Tibial nerve (tissue), 4 donors: Measurements from ENCODE around the gene TKTL1.
A peak's percentile ranks its signal among the peaks of the same experiment; 100 is the strongest.

ENCODE experiments used
- CTCF ChIP-seq, 5 experiments: fragments of 200-600 bp in 3 of 5; fragments of 450-650 bp in 2 of 5; sonication (generic) in 3 of 5; IDR thresholded peaks; one replicate each; pipeline ENCODE4 v1.5.1; 2016 to 2019; ENCODE audit warnings: antibody characterized with exemption in 5 of 5, mild to moderate bottlenecking in 3 of 5, moderate library complexity in 2 of 5
- EP300 ChIP-seq, 2 donors: sonication (generic); formaldehyde crosslinking; IDR thresholded peaks; one replicate each; pipeline ENCODE4 v1.6.1; 2017; ENCODE audit warnings: antibody characterized with exemption in 2 of 2, mild to moderate bottlenecking in 1 of 2
- POLR2A ChIP-seq, 2 donors: fragments of 450-650 bp; IDR thresholded peaks; one replicate each; pipeline ENCODE4 v1.6.1; 2017; ENCODE audit warnings: antibody characterized with exemption in 2 of 2, mild to moderate bottlenecking in 2 of 2, moderate library complexity in 2 of 2

- TF ChIP-seq POLR2A (IDR thresholded peaks at IDR 0.05) (peak in 1 of 2 donors; percentile 30), CTCF (IDR thresholded peaks at IDR 0.05) (peak in 1 of 5 experiments; percentile 6), EP300 (IDR thresholded peaks at IDR 0.05) (peak; percentile 43 to 89)
Measured at GRCh38 chrX:154369449-154370299, 74.1 kb downstream of the TKTL1 start.
